Measurements from ENCODE around the gene CDCA4.

CDCA4 gene

DNA sequence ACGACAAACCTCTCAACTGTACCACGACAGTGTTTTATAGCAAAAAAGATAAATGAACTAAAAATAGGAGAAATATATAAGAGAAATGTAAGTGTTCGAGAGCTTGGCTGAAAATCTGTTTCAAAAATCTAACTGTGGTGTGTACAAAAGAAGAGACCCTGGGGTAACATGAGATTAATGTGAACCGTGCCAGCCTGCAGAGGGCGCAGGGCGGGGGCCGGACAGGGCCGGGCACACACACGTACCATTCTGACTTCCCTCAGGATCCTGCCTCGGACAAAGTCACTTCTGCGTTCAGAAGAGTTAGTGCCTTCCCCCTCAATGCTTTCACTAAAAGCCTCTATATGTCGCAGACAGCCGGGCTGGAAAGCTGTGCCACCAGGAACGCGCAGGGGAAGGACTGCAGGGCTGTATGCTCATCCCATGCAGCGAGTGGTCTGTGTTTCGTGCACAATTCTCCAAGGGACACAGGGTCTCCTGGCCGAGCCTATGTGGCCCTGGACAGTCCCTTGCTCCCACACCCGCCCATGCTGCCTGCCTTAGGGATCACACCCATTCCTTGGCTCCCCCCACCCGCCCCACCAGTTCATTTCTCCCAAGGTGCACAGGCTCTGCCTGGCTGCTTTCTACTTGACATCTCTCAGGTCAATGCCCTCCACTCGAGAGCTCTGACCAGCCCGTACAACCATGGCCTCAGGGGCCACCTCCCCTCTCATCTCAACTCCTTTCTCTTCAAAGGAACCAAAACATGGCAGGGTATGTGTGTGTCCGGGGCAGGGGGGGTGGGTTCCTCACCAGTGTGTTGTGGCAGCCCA is 8.5 kb downstream of the CDCA4 start:
- no peak for FAIRE-seq

DNA sequence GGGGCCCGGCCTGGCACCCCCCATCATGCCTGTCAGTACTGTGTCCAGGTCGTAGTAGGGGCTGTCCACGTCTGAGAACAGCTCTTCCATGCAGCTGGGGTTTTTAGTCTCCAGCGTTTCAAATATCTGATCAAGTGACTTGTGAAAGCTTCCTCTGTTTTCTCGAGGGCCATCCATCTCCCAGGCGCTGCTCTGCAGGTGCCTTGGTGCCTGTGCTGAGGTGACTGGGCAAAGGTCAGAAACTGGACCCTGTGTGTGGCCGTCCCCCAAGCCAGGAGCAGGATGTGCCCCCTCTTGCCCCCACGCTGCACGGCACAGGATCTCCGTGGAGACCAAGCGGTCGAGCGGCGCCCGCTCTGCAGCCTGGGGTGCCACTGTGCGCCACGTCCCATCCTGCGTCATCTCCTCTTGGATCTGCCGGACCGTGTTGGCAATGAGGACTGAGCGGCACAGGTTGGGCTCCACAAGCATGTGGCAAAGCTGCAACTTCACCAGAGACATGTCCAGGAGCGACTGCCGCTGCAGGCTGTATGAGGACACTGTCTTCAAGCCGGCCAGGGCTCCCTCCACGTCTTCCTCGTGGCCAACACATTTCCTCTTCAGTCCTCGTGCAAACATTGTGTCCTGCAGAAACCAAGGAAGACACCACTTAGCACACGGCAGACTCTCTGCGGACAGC is 9.4 kb downstream of the CDCA4 start:
- FAIRE-seq = no peak

DNA sequence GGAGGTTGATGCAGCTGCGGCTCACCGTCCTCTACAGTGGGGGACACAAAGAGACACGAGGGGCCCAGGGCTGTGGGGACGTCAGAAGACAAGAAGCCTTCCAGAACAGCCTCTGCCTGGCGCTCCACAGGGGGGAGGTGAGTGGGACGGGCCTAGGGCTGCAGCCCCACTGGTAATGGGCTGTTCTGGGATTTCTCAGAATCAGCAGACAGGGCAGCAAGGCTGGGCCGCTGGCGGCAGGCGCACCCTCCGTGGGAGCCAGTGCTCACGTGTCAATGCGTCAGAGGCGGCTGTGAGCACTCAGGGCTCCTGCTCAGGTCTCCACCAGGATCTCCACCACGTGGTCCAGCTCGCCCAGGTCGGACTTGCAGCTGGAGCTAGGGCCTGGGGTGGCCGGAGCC is 10.0 kb downstream of the CDCA4 start:
- no peak for FAIRE-seq

DNA sequence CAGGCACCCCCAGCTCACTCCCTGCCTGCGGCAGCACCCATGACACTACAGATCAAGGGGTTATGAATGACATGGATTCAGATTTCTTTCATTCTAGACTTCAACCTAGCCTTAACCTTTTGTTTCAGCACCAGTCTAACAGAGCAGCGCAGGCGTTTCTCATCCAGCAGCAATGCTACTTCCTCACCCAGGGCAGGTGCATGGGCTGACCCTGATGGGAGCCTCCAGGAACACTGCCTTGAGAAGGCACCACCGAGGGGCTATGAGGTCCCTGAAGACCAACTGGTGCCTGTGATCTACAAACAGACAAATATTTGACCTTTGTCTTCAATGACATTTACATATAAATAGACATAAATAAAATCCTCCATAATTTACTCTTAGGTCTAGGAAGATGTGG is 10.8 kb downstream of the CDCA4 start:
- FAIRE-seq = no peak

DNA sequence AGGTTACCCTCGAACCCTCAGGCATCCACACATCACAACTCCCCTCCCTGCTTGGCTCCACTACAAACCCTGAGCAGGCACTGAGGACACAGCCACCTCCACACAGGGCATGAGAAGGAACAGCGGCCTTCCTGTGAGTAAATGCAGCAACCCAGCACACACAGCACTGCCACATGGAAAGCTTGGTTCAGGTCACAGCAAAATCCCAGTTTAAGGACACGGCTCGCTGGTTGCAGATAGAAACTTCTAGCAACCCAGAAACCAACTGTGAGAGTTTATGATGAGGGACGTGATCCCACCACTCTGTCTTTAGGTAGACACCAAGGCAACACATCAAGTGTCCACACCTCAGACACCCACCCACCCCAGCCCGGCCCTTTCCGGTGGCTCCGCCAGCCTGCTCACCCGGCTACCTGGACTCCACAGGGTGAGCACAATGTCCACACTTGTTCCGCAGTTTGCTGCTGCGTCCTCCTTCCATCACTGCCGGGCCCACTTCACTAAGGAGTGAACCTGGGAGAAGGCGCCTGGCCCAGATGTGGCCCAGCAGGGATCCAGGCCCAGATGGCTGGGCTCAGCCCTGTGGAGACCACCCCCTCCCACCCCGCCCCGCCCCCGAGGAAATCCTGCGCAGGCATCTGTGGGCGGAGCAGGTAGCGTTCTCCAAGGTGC is 13.2 kb downstream of the CDCA4 start:
- FAIRE-seq = no peak

DNA sequence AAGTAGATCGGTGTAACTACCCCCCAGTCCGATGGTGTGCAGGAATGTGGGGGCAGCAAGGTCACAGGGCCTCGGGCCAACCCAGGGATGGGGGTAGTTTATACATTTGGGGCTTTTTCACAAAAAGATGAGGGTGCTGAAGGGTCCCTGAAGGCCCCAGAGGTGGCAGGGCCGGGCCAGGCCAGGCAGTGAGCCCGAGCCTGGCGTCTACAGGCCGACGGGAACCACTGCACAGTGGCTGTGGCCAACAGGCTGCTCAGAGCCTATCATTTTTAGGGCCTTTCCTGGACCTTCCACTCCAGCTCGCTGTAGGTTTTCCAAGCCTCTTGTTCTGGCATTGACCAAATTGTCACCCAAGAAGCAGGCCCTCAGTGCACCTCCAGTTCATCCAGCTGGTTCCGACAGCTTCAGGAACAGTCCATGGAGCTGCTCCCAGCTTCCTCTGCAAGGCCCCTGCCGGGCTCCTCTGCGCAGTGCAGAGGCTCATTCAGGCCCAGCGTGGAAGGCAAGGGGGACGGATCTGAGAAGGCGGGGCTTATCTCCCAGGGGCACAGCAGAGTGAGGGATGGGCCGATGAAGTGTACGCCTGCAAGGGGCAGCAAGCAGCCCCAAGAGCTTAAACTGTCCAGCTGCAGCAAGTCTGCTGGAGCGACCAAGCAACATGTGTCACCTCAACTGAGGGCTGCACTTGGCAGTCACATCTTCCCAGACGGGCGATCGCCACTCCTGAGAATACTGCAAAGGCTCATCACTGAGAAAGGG is 13.9 kb downstream of the CDCA4 start:
- FAIRE-seq = no peak

DNA sequence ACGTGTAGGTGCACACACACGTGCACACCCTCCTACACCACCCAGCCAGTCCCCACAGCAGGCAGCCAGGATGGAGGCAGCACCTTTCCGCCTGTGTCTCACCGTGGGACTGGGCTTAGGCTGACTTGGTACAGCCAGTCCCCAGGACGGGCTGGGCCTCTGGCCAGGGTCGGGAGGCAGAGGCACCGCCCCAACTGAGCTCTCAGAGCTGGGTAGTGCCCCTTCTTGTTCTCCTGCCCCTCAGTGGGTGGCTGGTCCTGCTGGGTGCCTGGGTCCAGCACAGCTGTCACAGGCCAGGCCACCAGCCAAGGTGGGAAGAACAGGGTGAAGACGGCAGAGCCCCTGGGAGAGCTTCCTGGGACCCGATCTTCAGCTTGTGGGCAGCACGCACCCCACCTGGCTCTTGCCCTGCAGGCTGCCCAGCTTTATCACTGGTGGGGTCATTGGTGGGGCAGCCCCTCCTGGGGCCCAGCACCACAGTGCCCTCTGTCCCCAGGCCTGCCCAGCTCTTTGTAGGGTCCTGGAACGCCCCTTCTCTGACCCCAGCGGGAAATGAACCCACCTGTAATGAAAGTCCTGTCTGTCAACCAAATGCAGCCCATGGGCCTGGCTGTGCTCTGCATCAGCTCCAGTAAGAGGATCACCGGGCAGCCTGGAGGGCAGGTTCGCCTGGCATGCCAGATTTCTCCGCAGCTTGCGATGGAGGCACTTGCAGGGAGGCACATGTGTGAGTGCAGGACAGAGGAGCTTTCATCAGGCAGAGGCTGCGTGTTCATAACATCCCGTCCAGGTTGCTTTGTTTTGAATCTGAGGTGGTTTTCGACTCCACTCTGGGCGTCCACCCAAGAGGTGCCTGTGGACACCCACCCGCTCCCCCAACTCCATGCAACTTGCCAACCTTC is 14.7 kb downstream of the CDCA4 start:
- FAIRE-seq = no peak

DNA sequence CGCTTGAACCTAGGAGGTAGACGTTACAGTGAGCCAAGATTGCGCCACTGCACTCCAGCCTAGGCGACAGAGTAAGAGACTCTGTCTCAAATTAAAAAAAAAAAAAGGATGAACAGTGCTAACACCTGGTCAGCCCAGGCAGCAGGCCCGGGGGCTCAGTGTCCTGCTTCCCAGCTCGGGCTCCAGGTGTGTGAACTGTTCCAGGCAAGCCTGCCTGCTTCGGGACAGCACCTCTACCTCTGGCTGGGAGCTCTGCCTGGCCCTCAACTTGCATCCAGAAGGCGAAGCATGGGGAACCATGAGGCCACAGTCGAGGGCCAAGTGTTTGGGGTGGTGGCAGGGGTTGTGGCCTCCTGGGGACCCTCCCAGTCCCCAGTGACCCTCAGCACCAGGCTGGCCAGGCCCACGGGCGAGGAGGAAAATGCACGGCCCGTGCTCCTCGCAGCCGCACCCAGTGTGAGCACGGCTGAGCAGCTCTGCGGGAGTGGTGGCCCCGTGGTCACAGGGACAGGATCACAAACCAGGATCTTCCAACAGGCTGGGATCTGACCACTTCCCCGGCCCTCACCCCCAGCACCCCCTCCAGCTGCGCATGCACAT is 15.5 kb downstream of the CDCA4 start:
- FAIRE-seq = no peak

DNA sequence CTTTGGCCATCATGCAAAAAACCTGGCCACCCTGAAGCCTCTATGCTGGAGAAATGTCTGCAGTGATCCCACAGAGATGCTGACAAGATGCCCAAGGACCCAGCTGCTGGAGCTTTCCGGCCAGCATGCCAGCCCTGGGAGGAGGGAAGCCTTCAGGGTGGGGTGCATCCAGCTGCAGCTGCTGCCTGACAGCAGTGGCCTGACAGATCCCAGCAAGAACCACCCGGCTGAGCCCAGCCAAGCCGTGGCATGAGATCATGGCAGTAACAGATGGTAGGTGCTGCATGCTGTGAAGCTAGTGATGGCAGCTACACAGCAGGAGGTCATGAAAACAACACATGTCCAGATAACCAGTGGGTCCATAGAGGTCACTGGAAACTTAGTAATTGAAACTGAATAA is 21.5 kb downstream of the CDCA4 start:
- no peak for FAIRE-seq

DNA sequence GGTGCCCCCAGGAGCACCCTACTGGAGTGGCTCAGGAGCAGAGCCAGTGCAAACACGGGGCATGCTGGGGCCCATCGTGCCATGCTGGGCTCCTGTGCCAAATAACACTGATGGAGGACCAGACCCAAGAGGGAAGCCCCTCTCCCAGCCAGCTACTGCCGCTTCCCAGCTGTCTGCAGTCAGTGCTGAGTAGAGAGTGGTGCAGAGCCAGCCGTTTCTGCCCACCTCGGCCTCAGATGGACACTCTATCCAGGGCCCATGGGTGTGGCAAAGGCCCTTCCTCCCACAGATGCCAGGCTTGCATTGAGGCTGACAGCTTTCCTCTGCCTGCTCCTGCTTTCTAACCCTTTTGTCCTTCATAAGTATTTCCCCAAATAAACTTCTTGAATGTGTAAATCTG is 22.1 kb downstream of the CDCA4 start:
- FAIRE-seq = no peak

DNA sequence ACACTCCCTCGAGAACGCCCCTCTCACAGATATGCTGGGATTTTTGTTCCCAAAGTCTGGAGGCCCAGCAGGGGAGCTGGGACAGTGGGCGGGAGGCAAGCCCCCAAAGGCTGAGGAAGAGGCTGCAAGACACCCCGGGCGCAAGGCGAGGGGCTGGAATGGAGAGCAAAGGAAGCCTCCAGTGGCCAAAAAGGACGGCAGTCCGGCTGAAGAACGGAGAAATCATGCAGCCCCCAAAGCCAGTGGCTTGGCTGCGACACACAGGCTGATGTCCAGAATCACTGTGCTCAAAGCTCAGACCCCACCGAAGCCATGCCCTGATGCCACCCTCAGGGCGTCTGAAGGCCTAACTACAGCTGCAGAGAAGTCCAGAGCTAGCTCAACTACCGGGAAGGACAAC is 24.4 kb downstream of the CDCA4 start:
- FAIRE-seq = no peak

DNA sequence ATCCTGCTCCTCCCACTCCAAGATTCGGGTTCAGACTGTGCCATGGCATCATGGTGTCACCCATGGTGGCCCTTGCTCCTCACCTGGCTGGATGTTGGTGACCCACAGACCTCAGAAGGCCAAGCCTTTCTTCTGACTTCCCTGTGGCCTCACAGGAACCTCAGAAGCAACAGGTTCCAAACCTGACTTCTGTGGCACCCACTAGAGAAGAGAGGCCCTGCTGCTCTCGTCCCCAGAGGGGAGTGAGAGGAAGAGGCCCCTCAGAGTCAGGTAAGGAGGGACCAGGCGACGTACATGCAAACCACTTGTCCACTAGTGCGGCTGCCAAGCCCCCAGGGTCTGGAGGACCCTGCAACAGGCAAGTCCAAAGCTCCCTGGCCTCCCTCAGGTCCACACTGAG is 24.9 kb downstream of the CDCA4 start:
- FAIRE-seq = no peak

DNA sequence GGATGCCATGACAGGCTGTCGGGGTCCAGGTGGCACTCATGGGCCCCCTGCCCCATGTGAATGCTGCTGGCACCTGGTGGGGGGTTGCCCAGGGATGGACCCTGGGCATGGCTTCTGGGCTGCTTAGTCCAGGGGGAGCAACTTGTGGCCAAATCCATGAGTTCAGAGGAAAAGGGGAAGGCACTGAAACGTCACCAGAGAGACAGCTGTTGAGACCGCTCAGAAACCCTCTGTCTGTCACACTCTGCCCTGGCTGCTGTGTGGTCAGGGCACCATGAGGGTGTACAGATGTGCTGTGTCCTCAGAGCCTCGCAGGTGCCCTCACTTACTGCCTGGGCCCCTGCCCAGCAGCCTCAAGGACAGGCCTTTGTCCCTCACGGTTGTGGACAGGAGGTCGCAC is 25.9 kb downstream of the CDCA4 start:
- no peak for FAIRE-seq

DNA sequence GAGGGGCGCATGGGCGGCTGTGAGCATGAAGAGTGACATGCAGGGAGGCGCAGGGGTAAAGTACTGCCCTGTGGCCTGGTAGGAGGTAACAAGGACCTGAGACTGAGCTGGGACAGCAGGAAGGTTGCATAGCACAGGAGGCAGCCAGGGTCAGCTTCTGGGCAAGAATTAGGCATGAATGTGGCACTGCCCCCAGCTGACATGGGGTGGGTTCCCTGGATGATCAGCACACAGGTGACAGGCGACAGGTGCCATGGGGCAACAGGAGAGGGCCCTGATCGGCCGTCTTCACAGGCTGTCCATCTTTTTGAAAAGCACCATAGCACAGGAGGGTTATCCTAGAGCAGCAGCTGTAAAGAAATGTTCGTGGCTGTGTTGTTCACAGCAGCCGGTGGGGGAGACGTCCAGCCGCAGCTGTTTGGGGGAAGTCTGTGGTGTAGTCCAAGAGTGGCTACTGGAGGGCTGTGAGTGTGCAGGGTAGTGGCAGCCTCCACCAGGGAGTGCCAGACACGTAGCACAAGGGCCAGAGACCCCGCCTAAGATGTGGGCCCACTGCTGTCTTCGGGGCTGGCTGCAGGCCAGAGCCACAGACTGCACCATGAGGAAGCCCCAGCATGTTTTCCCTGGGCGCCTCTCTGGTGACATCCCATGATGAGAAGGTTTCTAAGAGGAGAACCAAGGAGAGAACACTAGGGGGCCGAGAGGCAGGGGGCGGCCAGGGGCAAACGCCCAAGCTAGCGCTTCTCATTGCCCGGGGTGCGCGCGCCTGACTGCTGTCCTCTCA is 26.9 kb downstream of the CDCA4 start:
- no peak for FAIRE-seq

DNA sequence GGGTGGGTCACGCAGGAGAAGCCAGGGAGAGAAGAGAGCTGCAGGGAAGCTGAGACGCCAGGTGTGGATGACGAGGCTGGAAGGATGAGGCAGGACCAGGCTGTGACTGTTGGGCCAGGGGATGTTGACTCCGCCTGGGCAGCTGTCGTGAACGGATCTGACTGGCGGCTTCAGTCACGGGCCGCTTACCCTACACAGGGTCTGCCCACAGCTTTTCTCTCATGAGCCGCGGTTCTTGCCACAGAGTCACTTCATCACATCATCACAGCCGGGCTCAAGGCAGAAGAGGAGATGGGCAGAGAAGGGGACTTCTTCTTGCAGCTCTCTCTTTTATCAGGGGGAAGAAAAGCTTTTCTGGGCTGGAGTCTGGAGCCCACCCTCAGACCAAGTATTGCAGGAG is 27.6 kb downstream of the CDCA4 start:
- no peak for FAIRE-seq

DNA sequence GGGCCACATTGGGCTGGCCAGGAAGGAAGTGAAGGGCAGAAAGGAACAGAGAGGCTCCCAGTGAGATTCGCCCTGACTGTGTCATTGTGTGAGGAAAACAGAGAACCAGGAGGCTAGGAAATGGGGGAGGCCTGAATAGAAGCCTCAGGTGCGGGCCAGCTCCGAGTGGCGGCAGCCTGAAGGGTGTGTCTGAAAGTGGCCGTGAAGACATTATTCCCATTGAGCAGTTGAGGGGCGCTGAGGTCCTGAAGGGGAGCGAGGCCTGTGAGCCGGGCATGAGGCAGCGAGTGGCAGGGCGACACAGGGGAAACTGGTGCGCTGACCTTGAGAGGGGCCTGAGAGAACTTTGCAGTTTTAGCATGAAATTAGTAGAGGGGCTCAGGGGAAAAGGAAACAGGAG is 28.4 kb downstream of the CDCA4 start:
- no peak for FAIRE-seq

DNA sequence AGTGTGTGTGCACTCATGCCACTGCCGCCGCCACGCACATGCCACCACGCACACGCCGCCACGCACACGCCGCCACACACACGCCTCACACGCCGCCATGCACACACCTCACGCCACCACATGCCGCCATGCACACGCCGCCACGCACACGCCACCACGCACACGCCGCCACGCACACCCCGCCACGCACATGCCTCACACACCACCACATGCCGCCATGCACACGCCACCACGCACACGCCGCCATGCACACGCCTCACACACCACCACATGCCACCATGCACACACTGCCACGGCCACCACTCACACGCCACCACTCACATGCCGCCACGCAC is 29.0 kb downstream of the CDCA4 start:
- no peak for FAIRE-seq

DNA sequence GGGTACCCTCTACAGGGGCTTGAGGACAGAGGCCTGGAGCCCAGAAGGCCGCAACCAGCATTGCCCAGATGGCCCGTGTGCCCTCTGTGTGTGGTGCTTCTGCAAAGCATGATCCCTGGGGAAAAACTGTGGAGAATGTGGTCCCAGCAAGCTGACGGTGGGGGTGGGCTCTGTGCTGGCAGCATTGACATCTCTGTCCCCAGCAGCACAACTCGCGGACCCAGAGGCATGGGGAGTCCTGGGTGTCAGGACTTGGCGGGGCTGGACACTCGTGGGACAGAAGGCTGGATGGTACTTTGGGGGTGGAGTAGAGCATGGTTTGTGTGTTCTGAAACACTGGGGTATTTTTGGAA is 31.0 kb downstream of the CDCA4 start:
- no peak for FAIRE-seq

DNA sequence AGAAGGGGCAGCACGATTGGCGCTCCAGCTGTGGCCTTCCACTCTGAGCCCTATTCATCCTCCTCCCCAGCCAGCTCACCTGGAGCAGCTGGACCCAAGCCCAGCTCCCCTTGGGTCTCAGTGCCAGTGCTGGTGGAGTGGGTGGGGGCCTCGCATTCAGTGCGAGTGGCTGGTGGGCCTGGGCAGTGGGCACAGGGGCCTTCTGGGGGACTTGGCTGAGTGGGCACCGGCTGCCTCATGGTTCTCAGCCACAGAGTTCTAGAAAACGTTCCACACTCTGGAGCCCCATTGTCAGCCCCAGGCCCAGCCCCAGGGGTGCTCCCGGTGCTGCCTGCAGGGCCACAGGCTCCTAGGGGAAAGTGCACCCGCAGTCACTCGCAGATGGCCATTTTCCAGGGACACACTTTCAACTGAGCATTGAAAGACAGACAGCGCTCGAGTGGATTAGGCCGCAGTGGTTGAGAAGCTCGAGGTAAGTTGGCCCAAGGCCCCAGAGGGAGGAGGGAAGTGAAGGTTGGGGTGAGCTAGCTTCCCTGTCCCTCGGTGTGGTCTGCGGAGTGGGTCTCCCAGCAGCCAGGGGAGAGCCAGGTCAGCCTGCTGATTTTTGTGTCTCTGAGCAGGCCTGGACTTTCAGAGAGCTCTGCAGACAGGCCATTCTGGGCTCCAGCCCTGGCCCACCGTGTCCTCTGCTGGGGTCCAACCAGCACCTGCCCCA is 31.5 kb downstream of the CDCA4 start:
- FAIRE-seq = no peak

DNA sequence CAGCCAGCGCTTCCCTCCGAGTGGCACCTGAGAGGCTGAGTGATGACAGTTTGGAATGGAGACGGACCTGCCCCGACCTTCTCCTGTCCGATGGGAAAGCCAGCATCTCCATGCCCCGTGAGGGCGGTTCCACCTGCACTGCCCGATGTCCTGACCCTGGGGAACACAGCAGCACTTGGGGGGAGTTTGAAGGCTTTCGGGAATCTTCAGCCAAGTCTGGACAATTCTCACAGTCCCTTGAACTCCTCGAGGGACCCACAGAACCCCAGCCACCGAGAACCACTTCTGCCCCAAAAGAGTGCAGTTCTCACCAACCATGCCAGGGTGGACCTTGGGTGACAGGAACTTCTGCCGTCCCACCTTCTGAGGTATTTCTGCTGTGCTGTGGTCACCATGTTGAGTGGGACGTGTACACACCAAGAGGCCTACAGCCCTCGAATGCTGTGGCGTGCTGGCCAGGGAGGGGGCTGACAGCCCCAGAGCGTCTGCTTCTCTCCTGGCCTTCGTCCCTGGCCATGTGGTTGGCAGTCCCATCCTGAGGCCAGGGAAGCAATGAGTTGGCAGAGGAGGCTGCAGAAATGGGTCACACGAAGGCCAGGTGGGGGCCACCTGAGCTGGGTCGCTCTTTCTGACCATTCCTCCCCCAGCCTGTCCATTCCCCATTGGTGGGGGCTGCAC is 34.3 kb downstream of the CDCA4 start:
- FAIRE-seq = no peak

Data from islet of Langerhans (tissue), 1 donor.